ENCODE results near the gene CCDC170.

Gene CCDC170

GRCh38 chr6:151620179-151620578, 126.4 kb downstream of the CCDC170 start:
- no peak for DNase-seq

- DNase-seq: no peak
Observed at GRCh38 chr6:151624071-151624470, 130.3 kb downstream of the CCDC170 start.

- no peak for DNase-seq
Observed at GRCh38 chr6:151624481-151624880, 130.7 kb downstream of the CCDC170 start.

GRCh38 chr6:151624900-151625536, 131.2 kb downstream of the CCDC170 start:
- no peak for DNase-seq

GRCh38 chr6:151627689-151628444, 134.1 kb downstream of the CCDC170 start:
- DNase-seq: no peak

- DNase-seq: no peak
Observed at GRCh38 chr6:151629791-151630190, 136.0 kb downstream of the CCDC170 start.

- no peak for DNase-seq
Observed at GRCh38 chr6:151630387-151630786, 136.6 kb downstream of the CCDC170 start.

GRCh38 chr6:151630991-151631655, 137.3 kb downstream of the CCDC170 start:
- no peak for DNase-seq

- no peak for DNase-seq
Observed at GRCh38 chr6:151632415-151632987, 138.7 kb downstream of the CCDC170 start.

GRCh38 chr6:151633526-151634335, 139.9 kb downstream of the CCDC170 start:
- no peak for DNase-seq

- DNase-seq: no peak
Observed at GRCh38 chr6:151634336-151634720, 140.5 kb downstream of the CCDC170 start.

- no peak for DNase-seq
Observed at GRCh38 chr6:151635741-151636140, 141.9 kb downstream of the CCDC170 start.

- DNase-seq: no peak
Observed at GRCh38 chr6:151637814-151638213, 144.0 kb downstream of the CCDC170 start.

- DNase-seq: no peak
Observed at GRCh38 chr6:151639750-151640149, 145.9 kb downstream of the CCDC170 start.

- DNase-seq: no peak
Observed at GRCh38 chr6:151641028-151641427, 147.2 kb downstream of the CCDC170 start.

- DNase-seq: no peak
Observed at GRCh38 chr6:151647976-151648639, 154.3 kb downstream of the CCDC170 start.

- no peak for DNase-seq
Observed at GRCh38 chr6:151649835-151650234, 156.0 kb downstream of the CCDC170 start.

GRCh38 chr6:151651639-151652038, 157.8 kb downstream of the CCDC170 start:
- no peak for DNase-seq

- no peak for DNase-seq
Observed at GRCh38 chr6:151652325-151652724, 158.5 kb downstream of the CCDC170 start.

- no peak for DNase-seq
Observed at GRCh38 chr6:151655099-151655498, 161.3 kb downstream of the CCDC170 start.

- no peak for DNase-seq
Observed at GRCh38 chr6:151656392-151656791, 162.6 kb downstream of the CCDC170 start.

- no peak for DNase-seq
Observed at GRCh38 chr6:151658091-151658490, 164.3 kb downstream of the CCDC170 start.
